B cell (primary cell): ENCODE measurements around the gene TRPC4AP. TPM values are rescaled to one million over a fixed set of nuclear protein-coding genes. Genes with fewer than 3 reads are reported as not detected.

Experiments
- ATAC-seq: fragments of 200-7000 bp; cut with Tn5 transposase; one replicate; pipeline ENCODE4 v1.10.0; 2021; ENCODE audit warnings: low read depth, mild to moderate bottlenecking, moderate number of reproducible peaks, moderate library complexity
- CTCF ChIA-PET: fragments of 350-600 bp; sonication (Branson Sonifier 250); formaldehyde crosslinking; loops from one replicate; lab custom pipeline; 2021; ENCODE audit warnings: antibody characterized with exemption, inconsistent platforms; lab: Charles Lee
- POLR2A ChIA-PET: fragments of 350-600 bp; sonication (Branson Sonifier 250); formaldehyde crosslinking; loops from one replicate; lab custom pipeline; 2021; ENCODE audit warnings: antibody characterized with exemption; lab: Charles Lee
- DNase-seq: peaks from one replicate; pipeline ENCODE4 v3.0.0; 2013
- H2AFZ ChIP-seq: 2 replicates; pipeline ENCODE4 v1.6.1; 2012; ENCODE audit warnings: mild to moderate bottlenecking, low read depth, low read length; ENCODE audit not compliant: insufficient read depth, poor library complexity, severe bottlenecking
- H3K27ac ChIP-seq, 2 donors: 1 replicate in 1 of 2; 2 replicates in 1 of 2; pipeline ENCODE4 v1.5.1; 2012 to 2013; ENCODE audit warnings: low read length in 2 of 2, mild to moderate bottlenecking in 2 of 2, moderate library complexity in 1 of 2
- H3K27me3 ChIP-seq, 4 experiments: fragments of 200-600 bp in 1 of 4; sonication (generic) in 1 of 4; replicated peaks in 1 of 4; 1 replicate in 2 of 4; 2 replicates in 2 of 4; pipeline versions ENCODE4 v1.6.1 to v1.7.0; 2013 to 2016; ENCODE audit warnings: low read length in 3 of 4, mild to moderate bottlenecking in 2 of 4, mixed read lengths in 1 of 4, moderate library complexity in 1 of 4; ENCODE audit not compliant: insufficient read depth in 4 of 4, control insufficient read depth in 3 of 4; ENCODE audit errors: control extremely low read depth in 1 of 4
- H3K36me3 ChIP-seq, 2 experiments: replicated peaks in 1 of 2; 1 replicate in 1 of 2; 2 replicates in 1 of 2; pipeline versions ENCODE4 v1.6.1 to v1.7.1; 2013; ENCODE audit warnings: low read length in 1 of 2; ENCODE audit not compliant: insufficient read depth in 2 of 2, control insufficient read depth in 1 of 2; ENCODE audit errors: control extremely low read depth in 1 of 2, extremely low read depth in 1 of 2
- H3K4me1 ChIP-seq, 2 donors: fragments of 200-600 bp in 1 of 2; sonication (generic) in 1 of 2; 1 replicate in 1 of 2; 2 replicates in 1 of 2; pipeline versions ENCODE4 v1.5.1 to v1.6.1; 2013 to 2017; ENCODE audit warnings: low read length in 2 of 2; ENCODE audit not compliant: control insufficient read depth in 2 of 2, insufficient read depth in 2 of 2
- H3K4me2 ChIP-seq: replicated peaks from 2 replicates; pipeline ENCODE3; 2012; ENCODE audit warnings: mild to moderate bottlenecking, low read depth, low read length; ENCODE audit not compliant: poor library complexity, severe bottlenecking
- H3K4me3 ChIP-seq, 5 experiments: fragments of 200-600 bp in 1 of 5; sonication (generic) in 1 of 5; 1 replicate in 3 of 5; 2 replicates in 2 of 5; pipeline versions ENCODE4 v1.5.1 to v1.7.0; 2011 to 2016; ENCODE audit warnings: low read length in 4 of 5, mild to moderate bottlenecking in 4 of 5, low read depth in 2 of 5, control low read depth in 1 of 5, moderate library complexity in 1 of 5; ENCODE audit not compliant: insufficient read depth in 1 of 5; ENCODE audit errors: control extremely low read depth in 1 of 5, extremely low read depth in 1 of 5
- H3K79me2 ChIP-seq: fragments of 200-600 bp; sonication (generic); one replicate; pipeline ENCODE4 v1.6.0; 2016; ENCODE audit warnings: low read length; ENCODE audit not compliant: control insufficient read depth, insufficient read depth
- H3K9ac ChIP-seq: fragments of 200-600 bp; sonication (generic); 2 replicates; pipeline ENCODE4 v1.6.1; 2017; ENCODE audit warnings: mild to moderate bottlenecking, low read length, moderate library complexity
- H3K9me3 ChIP-seq, 3 donors: one replicate each; pipeline versions ENCODE4 v1.6.1 to v1.7.1; 2013; ENCODE audit warnings: low read length in 2 of 3; ENCODE audit not compliant: control insufficient read depth in 2 of 3, insufficient read depth in 1 of 3; ENCODE audit errors: control extremely low read depth in 1 of 3
- H4K20me1 ChIP-seq: 2 replicates; pipeline ENCODE4 v1.6.0; 2012; ENCODE audit warnings: mild to moderate bottlenecking, low read length; ENCODE audit not compliant: insufficient read depth, control insufficient read depth, poor library complexity, severe bottlenecking
- H3K27ac Mint-ChIP-seq: one replicate; pipeline ENCODE4 v1.8.0; 2021; ENCODE audit warnings: mixed read lengths
- H3K27me3 Mint-ChIP-seq: one replicate; pipeline ENCODE4 v1.8.0; 2021; ENCODE audit warnings: mixed read lengths
- H3K4me1 Mint-ChIP-seq: one replicate; pipeline ENCODE4 v1.8.0; 2021; ENCODE audit warnings: mixed read lengths
- H3K4me3 Mint-ChIP-seq: one replicate; pipeline ENCODE4 v1.8.0; 2021; ENCODE audit warnings: mixed read lengths
- H3K9me3 Mint-ChIP-seq: one replicate; pipeline ENCODE4 v1.8.0; 2022; ENCODE audit warnings: mixed read lengths; ENCODE audit not compliant: insufficient read depth
- CTCF ChIP-seq: fragments of 200-600 bp; IDR thresholded peaks from one replicate; pipeline ENCODE4 v1.8.0; 2022; ENCODE audit warnings: antibody characterized with exemption, mild to moderate bottlenecking
- EZH2 ChIP-seq: IDR thresholded peaks from 2 replicates; pipeline ENCODE4 v1.6.1; 2012; ENCODE audit warnings: borderline replicate concordance, low read depth, mild to moderate bottlenecking, moderate library complexity, low read length; ENCODE audit not compliant: insufficient read depth, poor library complexity, severe bottlenecking
- WGBS: methylation state at CpG from one replicate; pipeline ENCODE4 v1.1.5; 2013; ENCODE audit warnings: missing lambda C conversion rate; ENCODE audit not compliant: insufficient coverage; 5-methylcytosine and 5-hydroxymethylcytosine counted together
- intact Hi-C: fragments of 100-400 bp; cut with micrococcal nuclease; formaldehyde crosslinking; loops from one replicate; pipeline ENCODE4 v1.10.0; 2022
- polyA plus RNA-seq: library from polyadenylated mRNA; depleted of rRNA; stranded (reverse); fragments of >200 nt; gene quantifications from 2 replicates; pipeline ENCODE4 v1.2.3, GENCODE V29; 2012
- total RNA-seq, 2 donors: library from RNA; stranded (reverse); fragments of 120-200 nt in 1 of 2; gene quantifications; 1 replicate in 1 of 2; 2 replicates in 1 of 2; pipeline versions ENCODE4 v1.2.3 to v1.2.4, GENCODE V29; 2013 to 2022

The TRPC4AP gene
- total and polyA plus RNA-seq, 2 donors (not counting 1 experiment from before 2014, with no cell fraction given) = 62.5 to 73.2 TPM

- Histone ChIP-seq H3K9me3 (peaks cover 0 to 1% (median 0%) of the 10 kb centered on the region in 3 donors), H3K79me2 (no peaks in the 10 kb centered on the region), H3K36me3 (peaks cover 8 to 45% of the 10 kb centered on the region in 2 experiments), H4K20me1 (no peaks in the 10 kb centered on the region), H3K4me2 (no peak overlapping the region), H3K4me1 (no peaks in the 10 kb centered on the region), H2AFZ (no peak overlapping the region), H3K27ac (no peak overlapping the region), H3K4me3 (no peak overlapping the region), H3K9ac (no peak overlapping the region), H3K27me3 (no peaks in the 10 kb centered on the region)
- DNase-seq (no peak), ATAC-seq (no peak)
- no peak for TF ChIP-seq EZH2
- TF ChIP-seq CTCF = no peak
- ChIA-PET CTCF (no interaction called here), POLR2A (no interaction called here)
- 100% methylated on average over 1 of the region's 4 CpGs for WGBS
- H3K9me3 Mint-ChIP-seq = no peaks in the 10 kb centered on the region
- intact Hi-C loops = no loop called here
- H3K4me3 Mint-ChIP-seq = no peak overlapping the region
- no peaks in the 10 kb centered on the region for H3K4me1 Mint-ChIP-seq
- H3K27me3 Mint-ChIP-seq = no peaks in the 10 kb centered on the region
- H3K27ac Mint-ChIP-seq = no peak overlapping the region
These were observed 58.5 kb downstream of the TRPC4AP start for GRCh38 chr20:35034145-35034544.

- H3K9ac ChIP-seq = no peak overlapping the region
- no peak overlapping the region for H2AFZ ChIP-seq
- Mint-ChIP-seq H3K4me3 (no peak overlapping the region), H3K9me3 (no peaks in the 10 kb centered on the region), H3K27me3 (no peaks in the 10 kb centered on the region), H3K4me1 (peaks cover 8% of the 10 kb centered on the region), H3K27ac (no peak overlapping the region)
- H4K20me1 ChIP-seq = no peaks in the 10 kb centered on the region
- H3K36me3 ChIP-seq = peaks cover 10 to 37% of the 10 kb centered on the region in 2 experiments
- peaks cover 0 to 1% (median 0%) of the 10 kb centered on the region in 3 donors for H3K9me3 ChIP-seq
- WGBS = no CpG with 5 or more reads among the region's 4 CpGs
- intact Hi-C loops = no loop called here
- H3K4me1 ChIP-seq = no peaks in the 10 kb centered on the region
- no peak for TF ChIP-seq EZH2
- TF ChIP-seq CTCF = no peak
- no peak for ATAC-seq
- H3K4me3 ChIP-seq = no peak overlapping the region
- no peak overlapping the region for H3K4me2 ChIP-seq
- CTCF ChIA-PET = no interaction called here
- POLR2A ChIA-PET = interaction anchor here (0.7 kb wide), 1 partner anchor 156 kb away, joined by 6 read pairs; no protein-coding TSS in a partner anchor
- H3K27me3 ChIP-seq = no peaks in the 10 kb centered on the region
- H3K79me2 ChIP-seq = no peaks in the 10 kb centered on the region
- no peak for DNase-seq
- no peak overlapping the region for H3K27ac ChIP-seq
These were observed 62.5 kb downstream of the TRPC4AP start for GRCh38 chr20:35030136-35030535.
